Neutrophil (primary cell): ENCODE results near the gene ZNF518A.

Source experiments
- H3K27ac ChIP-seq: fragments of 200-600 bp; sonication (generic); 2 replicates; pipeline ENCODE4 v1.5.1; 2016; ENCODE audit warnings: mild to moderate bottlenecking, moderate library complexity
- H3K27me3 ChIP-seq: fragments of 200-600 bp; sonication (generic); 2 replicates; pipeline ENCODE4 v1.6.0; 2016; ENCODE audit warnings: mild to moderate bottlenecking
- H3K36me3 ChIP-seq: fragments of 200-600 bp; sonication (generic); 2 replicates; pipeline ENCODE4 v1.5.1; 2017
- H3K4me1 ChIP-seq, 2 experiments: fragments of 200-600 bp in 1 of 2; sonication (generic) in 1 of 2; 1 replicate in 1 of 2; 2 replicates in 1 of 2; pipeline versions ENCODE4 v1.5.1 to v1.6.1; 2013 to 2016; ENCODE audit warnings: low read depth in 1 of 2, low read length in 1 of 2, mild to moderate bottlenecking in 1 of 2, moderate library complexity in 1 of 2; ENCODE audit not compliant: control insufficient read depth in 1 of 2, insufficient read depth in 1 of 2
- H3K4me3 ChIP-seq, 2 experiments: fragments of 200-600 bp in 1 of 2; sonication (generic) in 1 of 2; 1 replicate in 1 of 2; 2 replicates in 1 of 2; pipeline ENCODE4 v1.5.1; 2013 to 2016; ENCODE audit warnings: low read depth in 1 of 2, low read length in 1 of 2, mild to moderate bottlenecking in 1 of 2, moderate library complexity in 1 of 2
- H3K9me3 ChIP-seq: fragments of 200-600 bp; sonication (generic); 2 replicates; pipeline ENCODE4 v1.5.1; 2016
- TF ChIP-seq, protein P1 (sequence below): fragments of 200-600 bp; sonication (generic); IDR thresholded peaks from 2 replicates; pipeline ENCODE4 v1.5.1; 2016; ENCODE audit warnings: antibody characterized with exemption

Gene ZNF518A

DNA sequence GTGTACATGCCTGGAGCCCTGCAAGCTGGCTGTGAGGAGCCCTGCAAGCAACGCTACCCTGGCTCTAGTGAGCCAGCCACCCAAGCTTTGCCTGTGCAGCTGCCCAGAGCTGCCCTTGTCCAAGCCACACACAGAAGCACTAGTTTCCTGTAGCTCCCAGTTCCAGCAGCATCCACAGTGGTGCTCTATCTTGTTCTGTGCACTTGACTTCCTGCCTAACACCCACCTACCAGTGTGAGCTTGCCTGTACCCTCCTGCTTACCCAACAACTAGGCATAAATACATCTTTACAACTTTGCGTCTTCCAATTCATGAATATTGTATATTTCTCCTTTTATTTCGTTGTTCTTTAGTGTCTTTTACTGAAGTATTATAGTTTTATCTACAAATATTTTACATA, 32.2 kb upstream of the ZNF518A start:
- TF ChIP-seq, protein P1, sequence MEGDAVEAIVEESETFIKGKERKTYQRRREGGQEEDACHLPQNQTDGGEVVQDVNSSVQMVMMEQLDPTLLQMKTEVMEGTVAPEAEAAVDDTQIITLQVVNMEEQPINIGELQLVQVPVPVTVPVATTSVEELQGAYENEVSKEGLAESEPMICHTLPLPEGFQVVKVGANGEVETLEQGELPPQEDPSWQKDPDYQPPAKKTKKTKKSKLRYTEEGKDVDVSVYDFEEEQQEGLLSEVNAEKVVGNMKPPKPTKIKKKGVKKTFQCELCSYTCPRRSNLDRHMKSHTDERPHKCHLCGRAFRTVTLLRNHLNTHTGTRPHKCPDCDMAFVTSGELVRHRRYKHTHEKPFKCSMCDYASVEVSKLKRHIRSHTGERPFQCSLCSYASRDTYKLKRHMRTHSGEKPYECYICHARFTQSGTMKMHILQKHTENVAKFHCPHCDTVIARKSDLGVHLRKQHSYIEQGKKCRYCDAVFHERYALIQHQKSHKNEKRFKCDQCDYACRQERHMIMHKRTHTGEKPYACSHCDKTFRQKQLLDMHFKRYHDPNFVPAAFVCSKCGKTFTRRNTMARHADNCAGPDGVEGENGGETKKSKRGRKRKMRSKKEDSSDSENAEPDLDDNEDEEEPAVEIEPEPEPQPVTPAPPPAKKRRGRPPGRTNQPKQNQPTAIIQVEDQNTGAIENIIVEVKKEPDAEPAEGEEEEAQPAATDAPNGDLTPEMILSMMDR: no peak
- no peaks in the 10 kb centered on the region for H3K9me3 ChIP-seq
- H3K4me1 ChIP-seq: peaks cover 10 to 13% of the 10 kb centered on the region in 2 experiments
- H3K4me3 ChIP-seq: no peak overlapping the region
- no peaks in the 10 kb centered on the region for H3K36me3 ChIP-seq
- no peak overlapping the region for H3K27ac ChIP-seq
- H3K27me3 ChIP-seq: peaks cover 62% of the 10 kb centered on the region

- H3K9me3 ChIP-seq: no peaks in the 10 kb centered on the region
- TF ChIP-seq, protein P1: no peak
- no peak overlapping the region for H3K4me3 ChIP-seq
- H3K27me3 ChIP-seq: peaks cover 98% of the 10 kb centered on the region
- H3K27ac ChIP-seq: no peak overlapping the region
- no peaks in the 10 kb centered on the region for H3K4me1 ChIP-seq
- no peaks in the 10 kb centered on the region for H3K36me3 ChIP-seq
Observed at GRCh38 chr10:96107623-96108038, 22.5 kb upstream of the ZNF518A start.

- Histone ChIP-seq H3K4me1 (no peaks in the 10 kb centered on the region), H3K9me3 (no peaks in the 10 kb centered on the region), H3K36me3 (no peaks in the 10 kb centered on the region), H3K27ac (no peak overlapping the region), H3K27me3 (peaks cover 96% of the 10 kb centered on the region), H3K4me3 (no peak overlapping the region)
- TF ChIP-seq, protein P1: no peak
Observed at GRCh38 chr10:96112531-96112930, 17.6 kb upstream of the ZNF518A start.

- TF ChIP-seq, protein P1: no peak
- no peaks in the 10 kb centered on the region for H3K9me3 ChIP-seq
- peaks cover 7 to 8% of the 10 kb centered on the region in 2 experiments for H3K4me1 ChIP-seq
- H3K4me3 ChIP-seq: no peak overlapping the region
- no peak overlapping the region for H3K27ac ChIP-seq
- peaks cover 73% of the 10 kb centered on the region for H3K27me3 ChIP-seq
- H3K36me3 ChIP-seq: no peaks in the 10 kb centered on the region
Observed at GRCh38 chr10:96118604-96119450, 11.3 kb upstream of the ZNF518A start.

- Histone ChIP-seq H3K27ac (no peak overlapping the region), H3K36me3 (no peaks in the 10 kb centered on the region), H3K9me3 (no peaks in the 10 kb centered on the region), H3K4me1 (peaks cover 22 to 25% of the 10 kb centered on the region in 2 experiments), H3K27me3 (peaks cover 46% of the 10 kb centered on the region), H3K4me3 (no peak overlapping the region)
- TF ChIP-seq, protein P1: no peak
Observed at GRCh38 chr10:96122824-96123223, 7.3 kb upstream of the ZNF518A start.
